ENCODE measurements around the gene ZCCHC14. TPM values are rescaled to one million over a fixed set of nuclear protein-coding genes. Genes with fewer than 3 reads are reported as not detected.
A peak's percentile ranks its signal among the peaks of the same experiment; 100 is the strongest.

ZCCHC14 gene
- total and polyA plus RNA-seq, 8 donors, result 23.4 to 38.7 (median 31.4) TPM

DNA sequence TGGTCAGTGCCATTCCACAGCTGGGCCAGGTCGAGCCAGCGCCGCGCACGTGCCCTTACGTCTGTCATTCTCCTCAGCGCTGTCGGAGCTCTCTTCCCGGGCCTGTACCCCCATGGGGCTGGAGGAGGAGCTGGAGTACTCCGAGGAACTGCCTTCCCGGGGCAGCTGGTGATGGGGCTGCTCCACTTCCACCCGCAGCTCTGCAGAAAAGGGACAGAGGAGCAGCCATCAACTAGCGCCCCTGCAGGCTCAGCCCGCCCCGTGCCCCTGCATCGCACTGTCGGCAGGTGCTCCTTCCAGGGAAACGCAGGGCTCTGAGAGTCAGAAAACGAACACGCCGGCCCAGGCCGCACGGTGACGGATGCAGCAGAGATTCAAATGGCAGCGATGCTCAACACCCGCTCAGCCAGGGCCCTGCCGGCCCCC is 79.8 kb downstream of the ZCCHC14 start:
- TF ChIP-seq, protein P1, sequence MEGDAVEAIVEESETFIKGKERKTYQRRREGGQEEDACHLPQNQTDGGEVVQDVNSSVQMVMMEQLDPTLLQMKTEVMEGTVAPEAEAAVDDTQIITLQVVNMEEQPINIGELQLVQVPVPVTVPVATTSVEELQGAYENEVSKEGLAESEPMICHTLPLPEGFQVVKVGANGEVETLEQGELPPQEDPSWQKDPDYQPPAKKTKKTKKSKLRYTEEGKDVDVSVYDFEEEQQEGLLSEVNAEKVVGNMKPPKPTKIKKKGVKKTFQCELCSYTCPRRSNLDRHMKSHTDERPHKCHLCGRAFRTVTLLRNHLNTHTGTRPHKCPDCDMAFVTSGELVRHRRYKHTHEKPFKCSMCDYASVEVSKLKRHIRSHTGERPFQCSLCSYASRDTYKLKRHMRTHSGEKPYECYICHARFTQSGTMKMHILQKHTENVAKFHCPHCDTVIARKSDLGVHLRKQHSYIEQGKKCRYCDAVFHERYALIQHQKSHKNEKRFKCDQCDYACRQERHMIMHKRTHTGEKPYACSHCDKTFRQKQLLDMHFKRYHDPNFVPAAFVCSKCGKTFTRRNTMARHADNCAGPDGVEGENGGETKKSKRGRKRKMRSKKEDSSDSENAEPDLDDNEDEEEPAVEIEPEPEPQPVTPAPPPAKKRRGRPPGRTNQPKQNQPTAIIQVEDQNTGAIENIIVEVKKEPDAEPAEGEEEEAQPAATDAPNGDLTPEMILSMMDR (IDR thresholded peaks at IDR 0.05), result no peak
- peaks cover 0 to 89% of the 10 kb centered on the region in 2 donors for H3K36me3 ChIP-seq
- no peak overlapping the region for H3K4me3 ChIP-seq
- intact Hi-C loops (cut with DNase I), result no loop called here
- peak in 1 of 4 donors; percentile 72 for DNase-seq
- H3K27me3 ChIP-seq, result no peaks in the 10 kb centered on the region
- peaks cover 0 to 7% of the 10 kb centered on the region in 2 donors for H3K4me1 ChIP-seq
- H3K9me3 ChIP-seq, result no peaks in the 10 kb centered on the region
- ATAC-seq, result no peak
- no peak overlapping the region for H3K27ac ChIP-seq

DNA sequence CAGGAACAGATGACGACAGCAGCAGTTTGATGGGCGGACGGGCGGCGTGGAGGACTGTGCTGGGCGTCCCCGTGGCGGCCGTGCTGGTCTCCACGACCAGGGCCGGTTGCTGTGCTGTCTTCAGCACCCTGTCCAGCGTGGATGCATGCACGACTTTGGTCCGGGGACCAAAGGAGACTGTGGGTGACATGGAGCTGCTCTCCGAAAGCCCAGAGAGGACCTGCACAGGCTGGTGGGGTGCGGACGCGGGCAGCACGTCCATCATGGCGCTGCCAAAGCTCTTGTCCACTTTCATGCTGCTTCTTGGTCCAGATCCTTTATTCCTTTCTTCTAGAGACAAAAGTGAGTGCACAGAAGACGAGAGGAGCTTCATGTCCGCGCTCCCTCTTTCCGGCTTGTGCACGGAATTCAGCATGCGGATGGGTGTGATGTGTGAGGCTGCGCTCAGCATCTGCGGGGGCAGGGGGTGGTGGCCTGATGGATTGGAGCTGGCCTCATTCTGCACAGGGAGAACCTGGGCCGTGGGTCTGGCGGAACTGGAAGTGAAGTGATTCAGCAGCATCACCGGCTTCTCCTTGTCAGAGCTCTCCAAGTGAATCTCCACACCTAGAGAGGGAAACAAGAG is 80.3 kb downstream of the ZCCHC14 start:
- H3K36me3 ChIP-seq, result peaks cover 0 to 88% of the 10 kb centered on the region in 2 donors
- DNase-seq, result peak in 1 of 4 donors; percentile 64
- no peaks in the 10 kb centered on the region for H3K9me3 ChIP-seq
- intact Hi-C loops (cut with DNase I), result no loop called here
- ATAC-seq, result no peak
- H3K4me1 ChIP-seq, result peaks cover 0 to 12% of the 10 kb centered on the region in 2 donors
- TF ChIP-seq, protein P1 (IDR thresholded peaks at IDR 0.05), result no peak
- no peak overlapping the region for H3K27ac ChIP-seq
- H3K4me3 ChIP-seq, result no peak overlapping the region
- H3K27me3 ChIP-seq, result no peaks in the 10 kb centered on the region

DNA sequence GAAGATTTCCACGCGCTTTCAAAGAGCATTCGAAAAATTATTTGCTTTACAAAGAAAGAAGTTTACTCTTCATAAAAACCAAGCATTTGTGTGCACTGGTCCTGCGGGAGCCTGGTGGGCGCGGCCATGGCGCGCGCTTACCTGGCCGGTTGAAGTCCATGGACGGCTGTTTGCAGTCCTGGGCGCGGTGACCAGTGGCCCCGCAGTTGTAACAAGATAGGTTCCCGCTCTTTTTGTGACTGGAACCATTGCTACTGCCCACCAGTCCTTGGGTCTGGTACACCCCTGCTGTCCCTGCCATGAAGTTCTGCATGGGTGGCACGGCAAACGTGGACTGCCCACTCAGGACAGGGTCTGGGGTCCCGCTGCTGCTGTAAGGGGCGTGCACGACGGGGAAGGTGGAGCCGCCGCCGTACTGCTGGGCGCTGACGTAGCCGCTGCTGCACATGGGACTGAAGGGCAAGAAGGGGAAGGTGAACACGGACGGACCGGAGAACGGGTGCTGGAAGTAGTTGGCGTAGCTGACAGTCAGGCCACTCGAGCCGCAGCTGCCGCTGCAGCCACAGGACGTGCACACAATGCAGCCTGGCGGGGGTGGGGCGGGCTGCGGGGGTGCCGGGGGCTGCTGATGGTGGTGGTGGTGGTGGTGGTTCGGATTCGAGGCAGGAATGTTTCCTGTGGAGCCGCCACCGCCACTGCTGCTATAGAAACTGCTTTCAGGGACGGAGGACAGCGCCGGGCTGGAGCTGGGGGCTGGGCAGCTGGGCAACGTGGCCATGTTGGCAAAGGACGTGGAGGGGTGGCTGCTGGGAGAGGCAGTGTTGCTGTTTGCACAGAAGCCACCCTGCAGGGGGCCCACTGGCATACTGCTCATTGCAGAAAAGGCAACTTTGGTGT is 81.2 kb downstream of the ZCCHC14 start:
- no peaks in the 10 kb centered on the region for H3K27me3 ChIP-seq
- H3K9me3 ChIP-seq, result no peaks in the 10 kb centered on the region
- ATAC-seq (no peak), DNase-seq (peak in 1 of 4 donors; percentile 72)
- intact Hi-C loops (cut with DNase I), result no loop called here
- TF ChIP-seq, protein P1 (IDR thresholded peaks at IDR 0.05), result no peak
- peaks cover 0 to 21% of the 10 kb centered on the region in 2 donors for H3K4me1 ChIP-seq
- peaks cover 0 to 86% of the 10 kb centered on the region in 2 donors for H3K36me3 ChIP-seq
- no peak overlapping the region for H3K27ac ChIP-seq
- no peak overlapping the region for H3K4me3 ChIP-seq

DNA sequence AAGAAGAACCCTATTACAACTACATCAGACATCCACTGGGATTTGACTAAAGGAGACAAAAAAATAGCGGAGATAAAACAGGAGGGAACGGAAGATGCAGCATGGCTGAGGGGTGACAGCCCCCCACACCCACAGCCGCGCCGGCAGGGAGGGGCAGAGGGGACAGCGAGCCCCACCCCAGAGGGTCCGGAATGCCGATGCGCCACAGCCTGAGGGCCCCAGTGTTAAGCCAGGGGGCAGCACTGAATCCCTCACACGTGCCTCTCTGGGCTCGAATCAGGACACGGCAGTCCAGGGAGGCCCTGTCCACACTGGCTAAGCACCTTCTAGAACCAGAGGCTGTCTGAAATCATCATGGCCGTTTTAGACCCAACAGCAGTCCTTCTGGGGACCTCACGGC is 81.9 kb downstream of the ZCCHC14 start:
- H3K27ac ChIP-seq, result no peak overlapping the region
- H3K4me3 ChIP-seq, result no peak overlapping the region
- H3K9me3 ChIP-seq, result no peaks in the 10 kb centered on the region
- intact Hi-C loops (cut with DNase I), result no loop called here
- ATAC-seq (no peak), DNase-seq (peak in 1 of 4 donors; percentile 68)
- no peaks in the 10 kb centered on the region for H3K27me3 ChIP-seq
- H3K36me3 ChIP-seq, result peaks cover 0 to 85% of the 10 kb centered on the region in 2 donors
- TF ChIP-seq, protein P1 (IDR thresholded peaks at IDR 0.05), result no peak
- H3K4me1 ChIP-seq, result peaks cover 0 to 24% of the 10 kb centered on the region in 2 donors

- intact Hi-C loops (cut with DNase I), result no loop called here
- no peak overlapping the region for H3K4me3 ChIP-seq
- TF ChIP-seq, protein P1 (IDR thresholded peaks at IDR 0.05), result no peak
- DNase-seq (peak in 1 of 4 donors; percentile 51), ATAC-seq (no peak)
- peaks cover 0 to 85% of the 10 kb centered on the region in 2 donors for H3K36me3 ChIP-seq
- peaks cover 0 to 24% of the 10 kb centered on the region in 2 donors for H3K4me1 ChIP-seq
- no peak overlapping the region for H3K27ac ChIP-seq
- H3K9me3 ChIP-seq, result no peaks in the 10 kb centered on the region
- no peaks in the 10 kb centered on the region for H3K27me3 ChIP-seq
These were observed 82.3 kb downstream of the ZCCHC14 start for GRCh38 chr16:87410530-87410929.
